Stimulated activated CD8-positive, alpha-beta memory T cell treated with anti-CD3 and anti-CD28 coated beads, Interleukin-2, amount 100 ng/mL, for 1 hour (primary cell): ENCODE measurements around the gene INTS6.
"Not testable (repeated sequence)": the region's sequence is repeated elsewhere in the genome, so short reads cannot be mapped to it uniquely, and the experiment has no call there.

Source experiments
- DNase-seq, 2 donors: peaks; one replicate each; pipeline ENCODE4 v3.0.0-alpha.2; 2020; ENCODE audit warnings: low read depth in 2 of 2

INTS6 gene

GRCh38 chr13:51453959-51454703, 1.3 kb upstream of the INTS6 start:
- peak in 1 of 2 donors; percentile 13 for DNase-seq

- peak; percentile 59 to 67 for DNase-seq
Measured at GRCh38 chr13:51453207-51453958, 547 bp upstream of the INTS6 start.

DNA sequence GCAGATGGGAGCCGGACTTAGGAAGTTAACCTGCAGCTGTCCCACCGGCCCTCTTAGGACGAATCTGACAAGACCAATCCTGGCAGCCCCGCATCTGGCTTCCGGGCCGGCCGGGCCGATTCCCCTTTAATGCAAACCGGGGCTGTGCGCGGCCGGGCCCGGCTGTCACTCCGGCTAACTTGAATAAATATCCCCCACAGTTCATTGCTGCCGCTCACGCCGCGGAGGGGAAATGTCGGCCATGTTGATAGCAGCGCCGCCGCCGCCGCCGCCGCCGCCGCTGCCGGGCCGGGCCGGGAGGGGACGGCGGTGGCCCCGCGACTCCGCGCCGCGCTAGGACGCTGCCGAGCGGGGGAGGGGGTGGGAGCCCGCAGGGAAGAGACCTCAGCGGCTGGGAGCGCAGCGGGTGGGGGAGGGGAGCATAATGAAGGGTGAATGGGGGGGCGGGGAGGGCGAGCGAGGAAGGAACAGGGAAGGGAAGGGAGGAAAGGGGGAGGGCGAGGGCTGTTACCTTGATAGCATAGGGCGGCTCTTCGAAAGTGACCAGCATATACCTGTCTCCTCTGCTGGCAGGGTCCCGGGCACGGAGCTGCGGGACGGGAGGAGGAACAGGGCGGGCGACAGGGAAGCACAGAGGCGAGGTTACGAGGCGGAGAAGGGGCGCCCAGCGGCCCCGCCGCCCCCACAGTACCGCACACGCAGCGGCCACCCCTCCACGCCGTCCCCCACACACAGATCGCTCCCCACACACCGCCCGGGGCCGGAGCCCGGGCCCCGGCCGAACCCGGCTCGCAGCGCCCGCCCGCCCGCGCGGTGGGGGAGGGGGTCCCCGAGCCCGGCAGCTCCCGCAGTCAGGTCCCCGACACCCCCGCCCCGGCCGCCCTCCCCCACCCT, 1.1 kb downstream of the INTS6 start:
- DNase-seq = peak; percentile 37 to 57

DNA sequence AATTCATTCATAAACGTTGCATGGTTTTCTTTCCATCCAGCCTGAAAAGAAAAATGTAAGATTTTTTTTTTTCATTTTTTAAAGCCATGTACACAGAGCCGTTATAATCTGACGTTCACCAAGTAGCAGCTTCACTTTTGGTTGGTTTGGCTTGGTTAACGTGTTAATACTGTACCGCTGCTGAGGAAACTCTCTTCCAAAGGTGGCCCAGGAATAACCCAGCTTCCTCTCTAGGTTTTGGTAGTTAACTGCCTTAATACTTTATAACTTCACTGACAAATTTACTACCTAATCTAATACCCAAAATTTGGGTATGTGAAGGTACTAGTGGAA, 1.7 kb downstream of the INTS6 start:
- no peak for DNase-seq

- no peak for DNase-seq
Measured at GRCh38 chr13:51449018-51449417, 3.8 kb downstream of the INTS6 start.

GRCh38 chr13:51444922-51445321, 7.9 kb downstream of the INTS6 start:
- DNase-seq = no peak

DNA sequence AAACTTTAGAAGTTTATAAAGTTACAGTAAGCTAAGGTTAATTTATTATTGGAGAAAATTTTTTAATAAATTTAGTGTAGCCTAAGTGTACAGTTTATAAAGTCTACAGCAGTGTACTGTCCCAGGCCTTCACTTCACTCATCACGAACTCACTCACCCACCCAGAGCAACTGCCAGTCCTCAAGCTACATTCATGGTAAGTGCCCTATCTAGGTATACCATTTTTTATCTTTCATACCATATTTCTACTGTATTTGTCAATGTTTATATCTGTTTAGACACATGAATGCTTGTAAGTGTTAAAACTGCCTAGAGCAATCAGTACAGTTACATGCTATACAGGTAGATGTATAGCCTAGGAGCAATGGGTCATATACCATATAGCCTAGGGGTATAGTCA, 12.5 kb downstream of the INTS6 start:
- no peak for DNase-seq

GRCh38 chr13:51437550-51438127, 15.2 kb downstream of the INTS6 start:
- no peak for DNase-seq

DNA sequence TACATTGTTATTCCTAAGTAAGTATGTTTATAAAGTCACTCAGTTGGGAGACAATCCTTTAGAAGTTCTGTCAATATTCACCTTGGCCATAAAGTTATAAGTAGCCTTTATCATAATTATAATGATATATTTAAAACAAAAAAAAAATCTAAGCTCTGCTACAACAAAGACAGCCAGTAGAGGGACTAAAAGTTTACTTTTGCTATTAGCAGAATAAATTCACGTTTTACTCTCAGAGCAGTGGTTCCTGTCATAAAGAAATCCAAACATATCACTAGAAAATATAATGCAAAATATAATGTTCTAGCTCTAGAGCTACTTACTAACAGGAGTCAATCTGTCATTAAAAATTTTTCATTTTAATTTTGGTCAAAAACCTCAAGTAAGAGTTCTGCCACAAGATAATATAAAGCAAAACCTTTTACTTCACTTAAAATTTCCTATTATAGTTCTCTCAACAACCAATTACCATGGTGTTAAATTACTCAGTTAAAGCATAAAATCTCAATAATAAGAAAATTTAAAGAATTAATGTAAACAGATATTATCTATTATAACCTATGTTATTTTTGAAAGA, 17.7 kb downstream of the INTS6 start:
- DNase-seq = no peak

GRCh38 chr13:51432576-51432975, 20.3 kb downstream of the INTS6 start:
- DNase-seq = no peak

DNA sequence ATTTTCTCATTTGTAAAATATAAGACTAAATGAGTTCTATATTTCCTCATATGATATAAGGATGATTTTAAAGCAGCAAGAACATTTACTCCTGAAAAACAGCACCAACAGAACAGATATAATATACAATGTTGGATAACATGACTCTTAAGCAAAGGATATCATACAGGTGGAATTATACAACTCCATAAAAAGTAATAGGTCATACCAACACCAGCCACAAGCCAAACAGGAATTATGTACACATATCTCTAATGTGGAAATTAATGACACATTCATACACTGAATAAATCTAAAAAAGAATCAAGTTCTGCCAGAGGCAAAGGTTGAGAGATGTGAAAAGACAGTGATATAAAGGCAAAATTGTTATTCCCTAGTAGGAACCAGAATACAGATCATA, 25.9 kb downstream of the INTS6 start:
- no peak for DNase-seq

DNA sequence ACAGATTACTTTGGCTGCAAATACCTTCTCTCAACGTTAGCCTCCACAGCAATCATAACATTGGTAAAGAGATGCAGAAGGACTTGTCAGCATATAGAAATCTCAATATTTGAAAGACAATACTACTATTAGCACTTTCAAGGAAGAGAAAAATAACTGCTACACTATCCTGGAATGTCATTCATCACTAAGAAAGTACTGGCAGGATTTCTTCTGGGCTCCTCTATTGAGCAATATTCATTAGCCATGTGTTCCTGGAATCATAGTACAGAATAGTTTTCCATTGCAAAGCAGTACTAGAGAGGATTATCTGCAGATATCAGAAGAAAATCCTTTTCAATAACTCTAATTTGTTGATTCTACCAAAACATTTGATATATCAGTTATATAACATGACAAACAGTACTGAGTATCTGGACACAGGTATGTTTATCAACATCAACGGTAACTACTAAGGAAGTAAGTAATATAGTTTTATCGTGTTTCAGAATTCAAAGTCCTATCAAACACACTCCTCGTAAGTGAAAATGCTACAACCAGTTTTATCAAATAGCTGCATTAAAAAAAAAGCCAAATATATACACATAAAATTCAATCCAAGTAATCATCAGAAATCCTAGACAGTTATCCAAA, 27.3 kb downstream of the INTS6 start:
- no peak for DNase-seq

- no peak for DNase-seq
Measured at GRCh38 chr13:51423766-51424165, 29.1 kb downstream of the INTS6 start.

- DNase-seq = no peak
Measured at GRCh38 chr13:51422484-51422883, 30.4 kb downstream of the INTS6 start.

- DNase-seq = no peak
Measured at GRCh38 chr13:51420681-51421490, 31.9 kb downstream of the INTS6 start.

- no peak for DNase-seq
Measured at GRCh38 chr13:51419001-51419636, 33.7 kb downstream of the INTS6 start.

DNA sequence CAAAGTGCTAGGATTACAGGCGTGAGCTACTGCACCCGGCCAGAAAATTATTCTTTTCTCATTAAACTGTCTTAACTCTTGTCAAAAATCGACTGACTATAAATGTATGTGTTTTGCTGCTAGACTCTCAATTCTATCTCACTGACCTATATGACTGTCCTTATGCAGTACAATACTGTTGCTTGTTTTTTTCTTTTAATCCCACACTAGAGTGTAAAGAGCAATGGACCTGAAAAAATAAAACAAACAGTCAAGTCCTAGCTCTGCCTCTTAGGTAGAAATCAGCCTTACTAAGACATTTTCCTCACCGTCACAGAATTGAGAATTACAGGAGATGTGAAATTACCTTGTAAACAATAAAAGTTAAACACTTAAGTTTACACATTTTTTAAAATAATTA, 35.1 kb downstream of the INTS6 start:
- no peak for DNase-seq

DNA sequence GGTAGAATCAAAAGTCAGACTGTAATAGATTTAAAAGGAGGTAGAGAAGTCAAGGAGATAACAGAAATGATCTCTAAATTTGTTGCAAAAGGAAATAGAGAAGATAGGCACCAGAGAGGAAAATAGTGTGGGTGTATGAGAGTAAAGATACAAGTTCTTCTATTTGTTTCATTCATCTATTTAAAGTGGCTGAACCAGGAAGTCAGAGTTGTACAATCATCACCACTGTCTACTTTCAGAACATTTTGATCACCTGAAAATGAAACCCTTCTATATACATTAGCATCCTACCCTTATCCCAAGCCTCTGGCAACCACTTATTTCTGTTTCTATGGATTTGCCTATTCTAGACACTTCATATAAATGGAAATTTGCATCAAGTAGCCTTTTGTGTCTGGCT, 36.7 kb downstream of the INTS6 start:
- no peak for DNase-seq

GRCh38 chr13:51415339-51415738, 37.5 kb downstream of the INTS6 start:
- not testable (repeated sequence) for DNase-seq

DNA sequence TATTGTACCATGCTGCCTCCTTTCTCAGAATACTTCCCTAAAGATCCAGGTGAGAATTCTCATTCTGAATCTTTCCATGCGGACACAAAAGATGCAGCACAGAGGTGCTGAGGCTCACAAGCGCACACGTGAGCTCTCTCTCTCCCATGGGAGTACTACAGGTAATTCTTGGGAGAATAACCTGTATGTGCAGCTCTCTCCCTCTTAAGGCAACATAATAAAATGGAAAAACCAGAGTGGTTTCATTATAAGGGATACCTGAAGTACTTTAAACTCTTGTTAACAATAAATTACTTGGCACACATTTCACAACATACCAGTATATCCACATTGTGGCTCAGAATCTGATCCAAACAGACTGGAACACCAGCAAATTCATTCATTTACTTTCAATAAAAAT, 40.4 kb downstream of the INTS6 start:
- no peak for DNase-seq
